ENCODE results near the gene IGSF9B.
A peak's percentile ranks its signal among the peaks of the same experiment; 100 is the strongest.

Gene IGSF9B

GRCh38 chr11:133985981-133986944 lies 29.5 kb upstream of the IGSF9B start:
- no peak for DNase-seq (ENCODE audit: low read depth in 2 of 3, low spot score in 2 of 3)

- no peak for DNase-seq (ENCODE audit: low read depth in 2 of 3, low spot score in 2 of 3)
Observed at GRCh38 chr11:133984828-133985227, 28.1 kb upstream of the IGSF9B start.

GRCh38 chr11:133983660-133984316 lies 27.0 kb upstream of the IGSF9B start:
- no peak for DNase-seq (ENCODE audit: low read depth in 2 of 3, low spot score in 2 of 3)

GRCh38 chr11:133982876-133983275 lies 26.1 kb upstream of the IGSF9B start:
- DNase-seq (ENCODE audit: low read depth in 2 of 3, low spot score in 2 of 3), result no peak

GRCh38 chr11:133982151-133982550 lies 25.4 kb upstream of the IGSF9B start:
- no peak for DNase-seq (ENCODE audit: low read depth in 2 of 3, low spot score in 2 of 3)

- no peak for DNase-seq (ENCODE audit: low read depth in 2 of 3, low spot score in 2 of 3)
Observed at GRCh38 chr11:133981156-133981555, 24.4 kb upstream of the IGSF9B start.

GRCh38 chr11:133980665-133981064 lies 23.9 kb upstream of the IGSF9B start:
- DNase-seq (ENCODE audit: low read depth in 2 of 3, low spot score in 2 of 3), result no peak

- no peak for DNase-seq (ENCODE audit: low read depth in 2 of 3, low spot score in 2 of 3)
Observed at GRCh38 chr11:133978794-133979193, 22.0 kb upstream of the IGSF9B start.

DNA sequence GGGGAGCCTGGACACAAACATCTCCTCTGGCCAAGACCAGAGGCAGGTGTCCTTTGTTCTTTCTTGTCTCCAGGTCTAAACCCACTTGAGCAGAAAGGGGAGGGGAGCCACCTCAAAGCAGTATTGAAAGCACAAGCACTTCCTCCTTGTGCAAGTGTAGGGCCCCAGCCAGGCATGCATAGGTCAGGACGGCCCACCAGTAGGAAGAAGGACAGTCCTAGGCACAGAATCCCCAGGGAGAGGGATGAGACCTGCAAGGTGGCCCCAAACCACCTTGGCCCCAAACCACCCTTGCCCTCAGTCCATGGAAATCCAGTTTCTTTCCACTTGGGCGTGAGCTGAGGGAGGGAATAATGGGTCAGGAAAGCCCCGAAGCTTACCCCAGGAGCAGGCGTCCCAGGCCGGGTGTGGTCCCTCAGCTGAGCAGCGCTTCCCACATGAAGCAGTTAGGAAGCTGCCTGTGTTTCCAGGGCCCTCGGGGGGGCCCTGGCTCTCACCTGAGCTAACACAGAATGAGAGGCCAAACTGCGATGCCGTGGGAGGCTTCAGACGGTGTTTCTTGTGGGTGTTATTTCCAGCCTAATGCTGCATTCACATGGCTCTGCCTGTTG lies 20.4 kb upstream of the IGSF9B start:
- no peak for DNase-seq (ENCODE audit: low read depth in 2 of 3, low spot score in 2 of 3)

GRCh38 chr11:133975488-133975849 lies 18.7 kb upstream of the IGSF9B start:
- no peak for DNase-seq (ENCODE audit: low read depth in 2 of 3, low spot score in 2 of 3)

GRCh38 chr11:133974836-133975487 lies 18.2 kb upstream of the IGSF9B start:
- no peak for DNase-seq (ENCODE audit: low read depth in 2 of 3, low spot score in 2 of 3)

DNA sequence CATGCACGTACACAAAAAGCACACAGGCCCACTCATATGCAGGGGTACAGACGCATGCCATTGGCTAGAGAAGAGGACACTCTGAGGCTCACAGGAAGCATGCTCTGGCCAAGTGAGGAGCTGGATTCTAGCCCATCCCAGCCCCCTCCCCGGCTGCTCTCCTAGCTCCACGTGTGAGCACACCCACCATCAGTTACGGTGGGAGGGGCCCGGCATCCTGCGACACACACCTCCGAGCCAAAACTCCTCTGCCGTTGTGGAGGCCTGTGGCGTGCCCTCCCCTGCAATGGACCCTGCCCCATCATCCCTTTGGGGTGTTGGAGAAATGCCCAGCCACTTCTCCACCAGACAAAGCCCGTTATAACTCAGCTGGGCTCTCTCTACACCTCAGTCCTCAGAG lies 15.1 kb upstream of the IGSF9B start:
- no peak for DNase-seq (ENCODE audit: low read depth in 2 of 3, low spot score in 2 of 3)

DNA sequence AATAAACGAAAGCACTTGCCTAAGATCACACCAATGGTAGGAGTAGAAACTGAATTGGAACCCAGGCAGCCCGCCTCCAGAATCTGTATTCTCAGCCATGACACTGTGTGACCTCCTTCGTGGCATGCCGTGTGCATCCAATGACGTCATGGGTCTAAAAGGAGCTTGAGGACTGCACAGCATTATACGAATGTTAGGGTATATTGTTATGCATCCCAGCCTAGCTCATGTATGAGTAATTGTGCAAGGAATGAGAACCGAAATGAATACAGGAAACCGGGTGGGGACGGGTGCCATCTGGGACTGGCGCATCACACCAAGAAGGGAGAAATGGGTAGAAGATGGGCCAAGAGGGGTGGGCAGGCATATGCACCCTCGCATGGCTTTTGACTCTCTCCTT lies 12.3 kb upstream of the IGSF9B start:
- no peak for DNase-seq (ENCODE audit: low read depth in 2 of 3, low spot score in 2 of 3)

GRCh38 chr11:133968300-133968699 lies 11.5 kb upstream of the IGSF9B start:
- DNase-seq (ENCODE audit: low read depth in 2 of 3, low spot score in 2 of 3), result no peak

DNA sequence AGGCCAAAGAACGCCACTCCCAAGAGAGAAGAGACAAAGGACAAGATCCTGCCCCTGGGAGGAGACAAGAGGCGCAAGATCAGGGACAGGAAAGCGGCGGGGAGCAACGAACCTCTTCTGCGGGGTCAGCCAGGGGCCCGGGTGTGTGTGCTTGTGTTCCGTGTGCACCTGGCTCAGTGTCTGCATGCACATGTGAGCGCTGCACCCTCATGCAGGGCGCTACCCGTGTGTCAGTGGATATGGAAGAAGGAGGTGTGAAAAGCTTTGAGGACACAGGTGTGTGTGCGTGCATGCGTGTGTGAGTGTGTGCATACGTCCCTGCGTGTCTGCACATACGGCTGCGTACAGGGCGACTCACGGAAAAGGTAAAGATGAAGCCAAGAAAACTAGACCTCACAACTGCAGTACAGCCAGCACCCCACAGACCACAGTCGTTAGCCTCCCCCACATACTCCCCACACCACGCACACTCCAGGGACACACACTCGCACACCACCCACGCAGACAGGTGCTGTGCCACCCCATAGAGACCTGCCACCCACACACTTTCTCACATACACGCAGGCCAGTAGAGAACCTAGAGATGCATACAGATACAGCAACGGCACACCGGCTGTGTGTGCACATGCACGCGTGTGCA lies 11.0 kb upstream of the IGSF9B start:
- DNase-seq (ENCODE audit: low read depth in 2 of 3, low spot score in 2 of 3), result no peak

- peak in 1 of 3 experiments; percentile 59 for DNase-seq (ENCODE audit: low read depth in 2 of 3, low spot score in 2 of 3)
Observed at GRCh38 chr11:133966921-133967598, 10.3 kb upstream of the IGSF9B start.

- no peak for DNase-seq (ENCODE audit: low read depth in 2 of 3, low spot score in 2 of 3)
Observed at GRCh38 chr11:133966172-133966651, 9.4 kb upstream of the IGSF9B start.

- DNase-seq (ENCODE audit: low read depth in 2 of 3, low spot score in 2 of 3), result no peak
Observed at GRCh38 chr11:133965031-133965601, 8.3 kb upstream of the IGSF9B start.

- no peak for DNase-seq (ENCODE audit: low read depth in 2 of 3, low spot score in 2 of 3)
Observed at GRCh38 chr11:133964356-133964755, 7.6 kb upstream of the IGSF9B start.

DNA sequence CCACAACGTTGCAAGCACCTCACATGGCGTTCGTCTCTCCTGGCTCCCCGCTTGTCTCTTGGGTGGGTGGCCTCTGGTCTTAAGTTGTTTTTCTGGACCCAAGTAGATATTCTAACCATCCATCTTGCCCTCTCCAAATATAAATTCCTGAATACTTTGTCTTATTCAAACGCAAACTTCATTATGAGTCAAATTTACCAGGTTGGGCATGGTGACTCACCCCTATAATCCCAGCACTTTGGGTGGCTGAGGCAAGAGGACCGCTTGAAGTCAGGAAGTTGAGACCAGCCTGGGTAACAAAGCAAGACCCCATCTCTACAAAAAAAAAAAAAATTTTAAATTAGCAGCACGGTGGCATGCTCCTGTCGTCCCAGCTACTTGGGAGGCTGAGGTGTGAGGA lies 5.1 kb upstream of the IGSF9B start:
- no peak for DNase-seq (ENCODE audit: low read depth in 2 of 3, low spot score in 2 of 3)
